ENCODE results near the gene FBXL14. TPM values are rescaled to one million over a fixed set of nuclear protein-coding genes. Genes with fewer than 3 reads are reported as not detected.
A peak's percentile ranks its signal among the peaks of the same experiment; 100 is the strongest.

FBXL14 gene
- total RNA-seq, 1 donor from 2014 or later, result 33.7 TPM

DNA sequence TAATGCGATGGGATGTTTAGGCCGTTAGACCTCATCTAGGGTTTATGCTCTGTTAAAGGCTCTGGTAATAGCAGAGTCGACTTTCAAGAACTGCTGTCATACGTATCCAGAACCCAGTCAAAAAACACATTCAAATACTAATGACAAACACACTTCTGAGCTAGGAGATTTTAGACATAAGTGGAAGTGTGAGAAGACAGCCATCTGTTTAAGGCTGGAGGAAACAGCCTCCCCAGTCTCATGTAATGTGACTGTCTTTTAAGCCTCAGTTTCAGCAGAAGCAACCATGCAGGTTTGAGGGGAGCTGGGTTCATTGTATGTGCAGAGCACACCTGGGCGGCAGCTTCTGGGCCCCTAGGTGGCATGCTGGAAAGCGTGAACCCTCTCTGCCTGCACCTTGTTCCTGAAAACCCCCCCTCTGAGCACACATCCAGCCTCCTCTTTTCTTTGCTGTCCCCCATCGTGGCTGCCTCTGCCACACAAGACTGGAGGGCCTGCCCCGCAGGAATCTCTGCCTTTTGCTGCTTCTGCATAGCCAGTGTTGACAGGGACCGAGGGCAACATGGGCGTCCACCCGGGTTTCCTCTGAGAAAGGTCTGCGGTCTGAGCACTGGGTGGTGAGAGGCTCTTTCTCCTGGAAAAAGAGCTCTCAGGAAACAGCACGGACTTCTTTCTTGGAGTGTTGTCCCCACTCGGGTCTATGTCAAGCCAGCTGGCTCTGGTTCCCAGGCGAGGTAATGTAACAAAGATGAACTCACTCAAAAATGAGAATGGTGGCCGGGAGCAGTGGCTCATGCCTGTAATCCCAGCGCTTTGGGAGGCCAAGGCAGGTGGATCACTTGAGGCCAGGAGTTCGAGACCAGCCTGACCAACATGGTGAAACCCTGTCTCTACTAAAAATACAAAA lies 46.2 kb upstream of the FBXL14 start:
- Mint-ChIP-seq H3K4me3 (no peak overlapping the region), H3K9me3 (no peaks in the 10 kb centered on the region), H3K36me3 (ENCODE audit: low read depth) (no peaks in the 10 kb centered on the region), H3K27me3 (ENCODE audit: low read depth) (no peaks in the 10 kb centered on the region), H3K27ac (ENCODE audit: unreplicated experiment) (no peak overlapping the region), H3K4me1 (peaks cover 14% of the 10 kb centered on the region)
- DNase-seq (ENCODE audit: low read depth, low spot score), result no peak
- TF ChIP-seq CTCF (conservative IDR thresholded peaks at IDR 0.05), result no peak

- no peak for TF ChIP-seq CTCF (conservative IDR thresholded peaks at IDR 0.05)
- Mint-ChIP-seq H3K4me1 (peaks cover 11% of the 10 kb centered on the region), H3K4me3 (no peak overlapping the region), H3K27me3 (ENCODE audit: low read depth) (peaks cover 2% of the 10 kb centered on the region), H3K27ac (ENCODE audit: unreplicated experiment) (no peak overlapping the region), H3K9me3 (no peaks in the 10 kb centered on the region), H3K36me3 (ENCODE audit: low read depth) (no peaks in the 10 kb centered on the region)
- DNase-seq (ENCODE audit: low read depth, low spot score), result no peak
Measured at GRCh38 chr12:1639538-1639937, 45.2 kb upstream of the FBXL14 start.

DNA sequence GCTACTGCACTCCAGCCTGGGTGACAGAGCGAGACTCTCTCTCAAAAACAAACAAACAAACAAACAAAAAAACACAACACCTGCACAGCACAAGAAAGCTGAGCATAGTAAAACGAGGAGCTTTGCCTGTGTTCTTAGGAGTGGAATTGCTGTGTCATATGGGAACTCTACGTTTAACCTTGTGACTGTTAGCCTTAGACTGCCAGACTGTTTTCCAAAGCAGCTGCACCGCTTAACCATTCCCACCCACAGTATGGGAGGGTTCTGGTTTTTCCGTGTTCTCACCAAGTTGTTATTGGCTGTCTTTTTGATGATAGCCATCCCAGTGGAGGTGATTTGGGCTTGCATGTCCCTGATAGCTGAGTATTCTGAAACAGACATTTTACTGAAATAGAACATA lies 43.8 kb upstream of the FBXL14 start:
- Mint-ChIP-seq H3K27ac (ENCODE audit: unreplicated experiment) (peak overlapping the region; percentile 87), H3K4me1 (peaks cover 5% of the 10 kb centered on the region), H3K9me3 (no peaks in the 10 kb centered on the region), H3K4me3 (no peak overlapping the region), H3K36me3 (ENCODE audit: low read depth) (no peaks in the 10 kb centered on the region), H3K27me3 (ENCODE audit: low read depth) (peaks cover 11% of the 10 kb centered on the region)
- TF ChIP-seq CTCF (conservative IDR thresholded peaks at IDR 0.05), result no peak
- DNase-seq (ENCODE audit: low read depth, low spot score), result no peak

DNA sequence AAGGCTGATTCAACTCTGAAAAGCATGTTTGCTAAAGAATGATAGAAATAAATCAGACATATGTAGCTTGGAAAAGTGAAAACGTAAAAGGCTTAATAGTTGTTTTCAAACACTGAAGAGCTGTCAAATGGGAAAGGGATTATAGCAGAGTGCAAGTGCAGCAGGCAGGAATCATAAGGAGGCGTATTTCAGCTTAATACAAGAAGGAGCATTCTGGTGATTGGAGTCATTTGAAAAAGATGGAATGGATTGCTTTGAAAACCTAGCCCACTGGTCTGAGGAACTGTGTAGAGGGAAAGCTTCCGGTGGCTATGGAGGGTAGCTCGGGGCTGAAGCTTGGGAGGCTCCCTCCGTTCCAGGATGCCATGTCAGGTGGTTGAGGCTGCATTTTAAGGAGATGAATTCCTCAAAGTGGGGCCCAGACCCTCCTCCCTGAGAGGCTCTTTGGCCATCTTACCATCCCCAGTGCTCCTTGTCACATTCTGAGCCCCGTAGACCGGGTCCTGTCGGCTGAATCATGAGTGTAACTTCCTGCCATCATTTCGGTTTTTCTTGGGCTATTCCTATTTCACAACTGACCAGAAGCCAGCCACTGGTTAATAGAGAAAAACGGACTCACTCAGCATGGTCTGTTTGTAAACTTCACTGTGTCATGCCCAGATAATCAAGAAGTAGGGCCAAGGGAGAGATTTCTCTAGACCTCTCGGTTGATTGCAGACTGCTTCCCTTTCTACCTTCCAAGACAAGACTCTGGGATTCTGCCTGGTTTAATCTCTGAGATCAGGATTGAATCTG lies 41.1 kb upstream of the FBXL14 start:
- peaks cover 19% of the 10 kb centered on the region for H3K4me1 Mint-ChIP-seq
- peaks cover 38% of the 10 kb centered on the region for H3K27me3 Mint-ChIP-seq (ENCODE audit: low read depth)
- DNase-seq (ENCODE audit: low read depth, low spot score), result no peak
- no peaks in the 10 kb centered on the region for H3K36me3 Mint-ChIP-seq (ENCODE audit: low read depth)
- no peak overlapping the region for H3K27ac Mint-ChIP-seq (ENCODE audit: unreplicated experiment)
- TF ChIP-seq CTCF (conservative IDR thresholded peaks at IDR 0.05), result no peak
- H3K4me3 Mint-ChIP-seq, result no peak overlapping the region
- no peaks in the 10 kb centered on the region for H3K9me3 Mint-ChIP-seq

DNA sequence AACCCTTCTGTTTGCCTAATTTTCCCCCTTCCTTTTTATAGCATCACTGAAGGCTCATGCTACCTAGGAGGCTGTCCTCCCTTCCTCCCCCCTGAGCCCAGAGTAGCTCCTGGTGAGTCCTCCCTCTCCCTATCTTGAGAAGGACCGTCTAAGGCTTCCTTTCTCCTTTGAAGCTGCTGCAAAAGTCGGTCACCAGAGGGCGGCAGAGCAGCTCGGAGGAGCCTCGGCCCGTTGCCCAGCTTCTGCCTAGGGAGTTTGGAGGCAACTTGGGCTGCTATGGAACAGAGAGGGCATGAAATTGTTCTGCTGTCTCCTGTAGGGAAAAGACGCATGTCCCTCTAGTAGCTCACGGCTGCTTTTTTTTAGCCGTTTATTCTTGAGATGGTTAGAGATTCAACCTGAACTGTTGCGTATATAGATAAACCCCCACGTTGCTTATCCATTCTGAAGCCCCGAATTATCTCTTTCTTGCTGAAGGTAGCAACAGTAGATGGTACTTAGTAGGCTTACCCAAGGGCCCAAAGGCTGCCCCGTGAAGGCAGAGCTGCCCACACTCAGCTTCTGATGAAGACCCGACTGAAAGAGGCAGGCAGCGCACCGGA lies 40.3 kb upstream of the FBXL14 start:
- Mint-ChIP-seq H3K27me3 (ENCODE audit: low read depth) (peaks cover 45% of the 10 kb centered on the region), H3K4me3 (peak overlapping the region; percentile 52)

More for the DNA sequence above, 40.3 kb upstream of the FBXL14 start:
- no peaks in the 10 kb centered on the region for H3K9me3 Mint-ChIP-seq
- H3K27ac Mint-ChIP-seq (ENCODE audit: unreplicated experiment), result no peak overlapping the region
- TF ChIP-seq CTCF (conservative IDR thresholded peaks at IDR 0.05), result peak; percentile 94
- H3K4me1 Mint-ChIP-seq, result peaks cover 22% of the 10 kb centered on the region
- no peaks in the 10 kb centered on the region for H3K36me3 Mint-ChIP-seq (ENCODE audit: low read depth)
- DNase-seq (ENCODE audit: low read depth, low spot score), result peak; percentile 65
